ENCODE results near the gene STAT5B.
"Not testable (repeated sequence)": the region's sequence is repeated elsewhere in the genome, so short reads cannot be mapped to it uniquely, and the experiment has no call there.

STAT5B gene

DNA sequence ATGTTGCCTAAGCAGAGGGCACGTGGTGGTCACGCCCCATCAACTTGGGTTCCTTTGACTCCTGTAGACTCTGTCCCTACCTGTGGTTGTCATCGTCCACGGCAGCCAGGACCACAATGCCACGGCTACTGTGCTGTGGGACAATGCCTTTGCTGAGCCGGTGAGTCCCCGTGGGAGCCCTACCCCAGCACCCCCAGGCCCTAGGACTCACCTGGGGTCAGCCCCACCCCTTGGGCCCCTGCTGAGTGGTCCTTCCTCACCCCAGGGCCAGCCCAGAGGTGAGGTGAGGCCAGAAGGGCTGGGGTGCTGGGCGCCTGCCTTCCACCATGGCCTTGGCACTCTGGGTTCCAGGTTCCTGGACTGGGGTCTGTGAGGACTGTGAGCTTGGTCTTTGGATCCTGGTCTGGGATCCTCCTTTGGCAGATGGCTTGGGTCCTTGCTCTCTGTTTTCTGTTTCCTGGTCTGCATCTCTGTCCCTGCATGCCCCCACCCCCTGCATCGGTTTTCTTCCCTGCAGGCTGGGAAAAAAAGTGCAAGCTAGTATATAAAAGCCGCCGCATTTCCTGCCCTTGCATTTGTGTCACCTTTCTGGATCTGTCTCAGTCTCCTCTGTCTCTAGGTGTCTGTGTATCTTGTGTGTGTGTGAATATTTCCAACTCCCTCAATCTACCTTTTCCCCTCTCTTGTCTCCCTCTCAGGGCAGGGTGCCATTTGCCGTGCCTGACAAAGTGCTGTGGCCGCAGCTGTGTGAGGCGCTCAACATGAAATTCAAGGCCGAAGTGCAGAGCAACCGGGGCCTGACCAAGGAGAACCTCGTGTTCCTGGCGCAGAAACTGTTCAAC is 29.6 kb upstream of the STAT5B start:
- DNase-seq: no peak

GRCh38 chr17:42305031-42305330 is 28.8 kb upstream of the STAT5B start:
- DNase-seq: not testable (repeated sequence)

DNA sequence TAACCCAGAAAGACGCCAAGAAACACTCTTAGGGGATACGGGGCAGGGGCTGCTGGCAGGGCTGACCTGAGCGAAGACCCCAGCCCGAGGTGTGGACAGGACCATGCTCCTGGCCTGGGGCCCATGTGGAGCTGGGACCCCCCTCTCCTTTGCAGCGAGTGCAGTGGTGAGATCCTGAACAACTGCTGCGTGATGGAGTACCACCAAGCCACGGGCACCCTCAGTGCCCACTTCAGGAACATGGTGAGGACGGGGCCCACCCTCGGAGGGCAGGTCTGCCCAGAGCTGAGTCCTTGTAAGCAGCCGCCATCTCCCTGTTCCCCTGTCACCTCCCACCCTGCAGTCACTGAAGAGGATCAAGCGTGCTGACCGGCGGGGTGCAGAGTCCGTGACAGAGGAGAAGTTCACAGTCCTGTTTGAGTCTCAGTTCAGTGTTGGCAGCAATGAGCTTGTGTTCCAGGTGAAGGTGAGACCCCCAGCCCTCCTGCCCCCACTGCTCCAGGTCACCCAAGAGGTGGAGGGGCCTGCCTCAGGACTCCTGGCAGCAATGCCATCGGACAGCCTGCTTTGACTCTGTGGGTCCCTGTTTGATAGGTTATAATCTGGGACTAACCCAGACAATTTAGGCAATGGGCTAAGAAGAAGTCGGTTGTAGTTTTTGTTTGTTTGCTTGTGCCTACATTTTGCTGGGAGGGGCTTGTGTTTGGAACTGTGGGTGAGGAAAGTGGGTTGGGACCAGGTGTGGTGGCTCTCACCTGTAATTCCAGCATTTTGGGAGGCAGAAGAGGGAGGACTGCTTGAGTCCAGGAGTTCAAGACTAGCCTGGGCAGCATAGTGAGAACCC is 28.2 kb upstream of the STAT5B start:
- DNase-seq: no peak

DNA sequence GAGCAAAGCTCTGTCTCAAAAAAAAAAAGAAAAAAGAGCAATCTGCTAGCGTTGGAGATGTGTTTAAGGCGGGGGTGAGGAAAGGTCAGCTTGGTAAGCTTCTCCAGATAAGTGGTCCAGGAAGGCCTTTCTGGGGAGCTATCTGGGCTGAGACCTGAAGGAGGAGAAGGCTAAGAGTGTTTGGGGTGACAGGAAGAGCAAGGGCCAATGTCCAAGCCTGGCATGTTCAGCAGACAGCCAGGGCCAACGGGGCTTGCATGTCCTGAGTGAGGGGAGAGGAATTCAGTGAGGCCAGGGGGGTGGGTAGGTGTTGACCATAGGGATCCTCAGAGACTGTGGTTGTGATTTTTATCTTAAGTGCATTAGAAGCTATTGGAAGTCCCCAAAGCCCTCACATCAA is 27.5 kb upstream of the STAT5B start:
- no peak for DNase-seq

GRCh38 chr17:42301022-42301421 is 24.8 kb upstream of the STAT5B start:
- DNase-seq: no peak

- not testable (repeated sequence) for DNase-seq
Measured at GRCh38 chr17:42299913-42300312, 23.7 kb upstream of the STAT5B start.

GRCh38 chr17:42299361-42299760 is 23.2 kb upstream of the STAT5B start:
- DNase-seq: not testable (repeated sequence)

DNA sequence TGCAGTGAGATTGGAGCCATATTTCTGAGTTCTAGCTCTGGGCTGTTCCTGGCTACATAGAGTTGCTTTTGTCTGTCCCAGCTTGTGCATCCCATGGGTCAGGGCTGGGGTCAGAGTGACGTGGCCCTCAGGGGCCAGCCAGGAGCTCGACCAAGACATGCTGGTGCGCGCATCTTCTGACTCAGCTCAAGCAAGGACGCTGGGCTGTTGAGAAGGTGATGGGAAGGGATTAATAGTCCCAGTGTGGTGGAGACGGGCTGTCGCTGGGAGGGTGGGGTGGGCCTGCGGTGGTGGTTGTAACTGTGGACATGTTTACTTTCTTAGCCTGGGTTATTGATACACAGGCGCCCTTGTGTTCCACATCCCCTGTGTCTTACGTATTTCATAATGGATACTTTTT is 21.6 kb upstream of the STAT5B start:
- not testable (repeated sequence) for DNase-seq

GRCh38 chr17:42296012-42296411 is 19.8 kb upstream of the STAT5B start:
- no peak for DNase-seq

DNA sequence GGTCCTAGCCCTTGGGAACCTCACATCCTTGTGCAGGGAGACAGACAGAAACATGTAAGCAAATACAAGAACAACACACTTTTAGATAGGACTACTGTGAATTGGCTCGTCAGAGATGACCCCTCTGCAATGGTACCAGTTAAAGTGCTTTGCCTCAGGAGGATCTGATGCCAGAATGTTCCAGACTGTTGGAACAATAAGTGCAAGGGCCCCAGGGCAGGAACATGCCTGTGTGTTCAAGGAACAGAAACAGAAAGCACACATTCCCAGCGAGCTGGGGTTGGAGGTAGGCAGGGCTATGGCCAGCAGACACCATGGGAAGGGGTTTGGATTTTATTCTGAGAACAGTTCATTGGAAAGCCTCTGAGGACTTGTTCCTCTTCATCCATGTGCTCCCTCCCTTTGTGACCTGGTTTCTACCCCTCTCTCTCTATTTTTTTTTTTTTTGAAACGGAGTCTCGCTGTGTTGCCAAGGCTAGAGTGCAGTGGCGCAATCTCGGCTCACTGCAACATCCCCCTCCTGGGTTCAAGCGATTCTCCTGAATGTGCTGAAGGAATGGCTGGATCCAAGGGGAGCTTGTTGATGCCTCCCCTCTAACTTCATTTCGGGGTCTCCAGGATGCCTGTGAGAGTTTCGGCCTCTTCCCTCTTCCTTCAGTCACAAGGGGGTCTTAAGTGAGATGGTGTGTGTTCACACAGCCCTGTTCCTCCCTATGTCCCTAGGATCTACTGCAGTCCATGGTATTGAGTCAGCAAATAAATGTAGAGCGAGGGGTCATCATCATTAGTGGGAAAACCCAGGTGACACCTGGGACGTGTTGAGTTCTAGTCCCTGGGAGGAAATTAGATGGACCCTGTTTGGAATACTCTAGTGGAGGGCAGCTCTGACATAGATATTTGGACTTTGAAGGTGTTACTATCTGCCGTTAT is 18.5 kb upstream of the STAT5B start:
- DNase-seq: no peak

DNA sequence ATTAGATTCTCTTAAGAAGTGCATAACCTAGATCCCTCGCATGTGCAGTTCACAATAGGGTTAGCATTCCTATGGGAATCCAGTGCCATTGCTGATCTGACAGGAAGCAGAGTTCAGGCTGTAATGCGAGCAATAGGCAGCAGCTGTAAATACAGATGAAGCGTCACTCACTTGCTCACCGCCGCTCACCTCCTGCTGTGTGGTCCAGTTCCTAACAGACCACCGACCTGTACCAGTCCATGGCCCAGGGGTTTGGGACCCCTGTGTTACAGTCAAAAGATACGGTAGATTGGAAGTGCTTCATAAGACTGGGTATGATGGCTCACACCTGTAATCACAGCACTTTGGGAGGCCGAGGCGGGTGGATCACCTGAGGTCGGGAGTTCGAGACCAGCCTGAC is 14.9 kb upstream of the STAT5B start:
- no peak for DNase-seq

DNA sequence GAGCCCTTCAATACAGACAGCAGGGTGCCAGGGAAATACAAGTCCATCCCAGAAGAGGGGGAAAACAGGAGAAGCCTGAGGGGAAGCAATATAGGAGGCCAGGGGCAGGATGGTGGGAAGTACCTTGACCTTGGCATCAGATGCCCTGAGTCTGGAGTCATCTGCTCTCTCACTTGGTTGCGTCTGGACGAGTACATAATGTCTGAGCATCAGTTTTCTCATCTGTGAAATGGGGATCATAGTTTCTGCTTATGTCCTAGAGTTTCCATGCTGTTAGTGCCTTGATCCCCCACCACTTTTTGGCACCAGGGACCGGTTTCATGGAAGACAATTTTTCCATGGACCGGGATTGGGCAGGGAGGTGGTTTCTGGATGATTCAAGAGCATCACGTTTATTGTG is 14.4 kb upstream of the STAT5B start:
- no peak for DNase-seq

- DNase-seq: no peak
Measured at GRCh38 chr17:42289611-42290181, 13.5 kb upstream of the STAT5B start.

GRCh38 chr17:42288803-42289610 is 12.8 kb upstream of the STAT5B start:
- DNase-seq: no peak

GRCh38 chr17:42287977-42288802 is 12.0 kb upstream of the STAT5B start, which contains the start of gene STAT5A:
STAT5A (plus strand) TSS chr17:42288498; CDS start chr17:42289412, 914 bp downstream.
- DNase-seq: no peak

GRCh38 chr17:42287305-42287976 is 11.2 kb upstream of the STAT5B start:
- DNase-seq: no peak

DNA sequence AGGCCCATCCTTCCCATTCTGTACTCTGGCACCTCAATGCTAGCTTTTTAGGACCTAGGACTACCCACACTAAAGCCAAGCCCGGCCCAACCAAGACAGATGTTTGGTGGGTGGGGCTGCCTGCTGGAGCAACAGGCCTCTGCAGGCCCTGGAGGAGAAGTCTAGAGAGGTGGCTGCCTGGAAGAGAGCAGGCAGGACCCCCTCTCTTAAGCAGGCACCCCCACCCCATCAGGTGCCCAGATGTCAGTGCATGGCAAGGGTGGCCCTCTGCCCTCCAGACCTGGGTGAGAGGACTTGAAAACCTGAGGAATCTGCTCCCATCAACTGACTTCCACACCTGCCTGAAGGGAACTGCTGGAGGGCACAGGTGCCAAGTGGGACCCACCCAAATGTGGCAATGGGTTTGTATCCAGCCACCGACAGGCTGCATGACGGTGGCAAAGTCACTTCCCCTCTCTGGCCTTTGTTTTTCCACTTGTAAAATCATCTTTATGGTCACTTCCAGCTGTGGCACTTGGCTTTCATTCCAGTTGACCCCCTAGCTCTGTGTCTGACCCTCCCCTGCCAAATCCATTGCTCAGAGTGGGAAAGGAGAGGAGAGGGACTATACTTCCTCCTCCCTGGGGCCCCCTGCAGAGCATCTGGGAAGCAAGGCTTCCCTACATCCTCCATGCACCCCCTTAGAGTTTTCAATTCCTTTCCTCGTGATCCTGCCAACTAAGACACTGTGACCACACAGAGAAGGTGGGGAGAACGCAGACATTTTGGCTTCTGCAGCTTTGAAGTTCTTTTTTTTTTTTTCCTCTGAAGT is 10.4 kb upstream of the STAT5B start:
- no peak for DNase-seq

DNA sequence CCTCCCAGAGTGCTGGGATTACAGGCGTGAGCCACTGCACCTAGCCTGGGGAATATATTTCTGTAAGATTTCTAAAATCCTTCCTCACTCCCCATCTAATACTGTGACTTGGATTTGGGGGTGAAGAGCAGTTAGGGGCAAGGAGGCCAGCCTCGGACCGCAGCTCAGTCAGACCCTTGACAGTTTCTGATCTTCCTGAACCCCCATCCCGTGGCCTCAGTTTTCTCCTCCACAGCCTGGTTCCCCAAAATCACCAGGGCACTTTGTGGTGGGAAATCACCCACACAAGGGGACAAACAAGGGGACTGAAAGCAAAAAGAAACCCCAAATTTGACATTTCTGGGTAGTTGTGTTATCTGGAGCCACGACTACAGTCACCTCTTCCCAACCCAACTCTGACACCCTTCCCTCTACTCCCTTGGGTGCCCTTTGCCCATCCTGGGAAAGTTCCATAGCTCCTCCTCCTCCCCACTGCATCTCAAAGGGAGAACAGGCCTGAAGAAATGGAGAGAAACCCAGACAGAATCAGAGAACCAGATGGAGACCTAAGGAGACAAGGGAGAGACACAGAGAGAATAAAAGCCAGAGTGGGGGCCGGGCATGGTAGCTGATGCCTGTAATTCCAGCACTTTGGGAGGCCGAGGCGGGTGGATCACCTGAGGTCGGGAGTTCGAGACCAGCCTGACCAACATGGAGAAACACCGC is 9.3 kb upstream of the STAT5B start:
- no peak for DNase-seq

GRCh38 chr17:42284566-42284965 is 8.4 kb upstream of the STAT5B start:
- no peak for DNase-seq

Measured in NCI-H1417 treated with DMSO at 0.1 percent for 48 hours (cell line).